GM23338 (cell line): ENCODE results near the gene INPPL1. TPM values are rescaled to one million over a fixed set of nuclear protein-coding genes. Genes with fewer than 3 reads are reported as not detected.

Source experiments
- ATAC-seq: fragments of 200-7000 bp; cut with Tn5 transposase; 3 replicates; pipeline ENCODE4 v1.9.1; 2020
- DNase-seq: peaks from one replicate; pipeline ENCODE4 v3.0.0-alpha.2; 2015; ENCODE audit warnings: low spot score
- H2AFZ ChIP-seq: fragments of 200-600 bp; sonication (generic); 2 replicates; pipeline ENCODE4 v1.8.0; 2016; ENCODE audit warnings: antibody characterized with exemption, mild to moderate bottlenecking, moderate library complexity
- H3F3A ChIP-seq: fragments of 200-600 bp; sonication (generic); replicated peaks from 2 replicates; pipeline ENCODE4 v1.8.0; 2017; ENCODE audit warnings: antibody characterized with exemption, mixed run types, low read depth
- H3K27ac ChIP-seq: fragments of 200-600 bp; sonication (generic); 2 replicates; pipeline ENCODE4 v1.6.1; 2016; ENCODE audit warnings: low read depth
- H3K27me3 ChIP-seq: fragments of 200-600 bp; sonication (generic); 2 replicates; pipeline ENCODE4 v1.8.0; 2016; ENCODE audit warnings: mild to moderate bottlenecking, mixed run types, moderate library complexity; ENCODE audit not compliant: insufficient read depth
- H3K36me3 ChIP-seq: fragments of 200-600 bp; sonication (generic); 2 replicates; pipeline ENCODE4 v1.8.0; 2016; ENCODE audit warnings: mild to moderate bottlenecking; ENCODE audit not compliant: insufficient read depth
- H3K4me1 ChIP-seq: fragments of 200-600 bp; sonication (generic); 2 replicates; pipeline ENCODE4 v1.8.0; 2016; ENCODE audit warnings: mild to moderate bottlenecking, moderate library complexity; ENCODE audit not compliant: insufficient read depth
- H3K4me2 ChIP-seq: fragments of 200-600 bp; sonication (generic); 2 replicates; pipeline ENCODE4 v1.7.1; 2017; ENCODE audit warnings: mixed run types
- H3K4me3 ChIP-seq: fragments of 200-600 bp; sonication (generic); 2 replicates; pipeline ENCODE4 v1.6.1; 2016; ENCODE audit warnings: mixed run types
- H3K79me2 ChIP-seq: fragments of 200-600 bp; sonication (generic); replicated peaks from 2 replicates; pipeline ENCODE4 v1.8.0; 2017; ENCODE audit warnings: mild to moderate bottlenecking; ENCODE audit not compliant: insufficient read depth
- H3K9me2 ChIP-seq: fragments of 200-600 bp; sonication (generic); 2 replicates; pipeline ENCODE4 v1.8.0; 2017; ENCODE audit not compliant: insufficient read depth
- H4K20me1 ChIP-seq: fragments of 200-600 bp; sonication (generic); replicated peaks from 2 replicates; pipeline ENCODE4 v1.8.0; 2017; ENCODE audit warnings: mild to moderate bottlenecking; ENCODE audit not compliant: insufficient read depth
- H3K27ac Mint-ChIP-seq: 2 replicates; pipeline ENCODE4 v1.8.0; 2020; ENCODE audit warnings: inconsistent platforms, mild to moderate bottlenecking, moderate library complexity, mixed read lengths
- H3K27me3 Mint-ChIP-seq: 3 replicates; pipeline ENCODE4 v1.8.0; 2022; ENCODE audit warnings: low read depth, mild to moderate bottlenecking, moderate library complexity, mixed read lengths, inconsistent platforms; ENCODE audit not compliant: insufficient read depth, poor library complexity
- H3K36me3 Mint-ChIP-seq: 3 replicates; pipeline ENCODE4 v1.8.0; 2021; ENCODE audit warnings: low read depth, mild to moderate bottlenecking, inconsistent platforms, moderate library complexity, mixed read lengths
- H3K4me1 Mint-ChIP-seq: 3 replicates; pipeline ENCODE4 v1.8.0; 2020; ENCODE audit warnings: mild to moderate bottlenecking, inconsistent platforms, mixed read lengths
- H3K4me3 Mint-ChIP-seq: 3 replicates; pipeline ENCODE4 v1.8.0; 2021; ENCODE audit warnings: moderate library complexity, mild to moderate bottlenecking, inconsistent platforms, mixed read lengths
- H3K9me3 Mint-ChIP-seq: 3 replicates; pipeline ENCODE4 v1.8.0; 2020; ENCODE audit warnings: moderate library complexity, mild to moderate bottlenecking, inconsistent platforms, mixed read lengths
- CTCF ChIP-seq, 2 experiments: fragments of 200-600 bp in 1 of 2; sonication (generic) in 1 of 2; conservative IDR thresholded peaks; 2 replicates each; pipeline versions ENCODE4 v1.5.1 to v1.6.1; 2016 to 2017; ENCODE audit warnings: antibody characterized with exemption in 2 of 2, low read depth in 2 of 2, mild to moderate bottlenecking in 2 of 2, moderate library complexity in 1 of 2
- JUNB ChIP-seq: IDR thresholded peaks from one replicate; pipeline ENCODE4 v1.6.1; 2016; ENCODE audit warnings: antibody characterized with exemption; ENCODE audit not compliant: unreplicated experiment
- STAT1 ChIP-seq: IDR thresholded peaks from one replicate; pipeline ENCODE4 v1.6.1; 2016; ENCODE audit warnings: antibody characterized with exemption; ENCODE audit not compliant: unreplicated experiment
- ZNF114 ChIP-seq: fragments of 250-450 bp; sonication (Bioruptor Pico); IDR thresholded peaks from 2 replicates; pipeline ENCODE4 v1.5.0; 2020; ENCODE audit warnings: mild to moderate bottlenecking, moderate library complexity
- ZNF331 ChIP-seq: fragments of 250-450 bp; sonication (Bioruptor Pico); IDR thresholded peaks from 2 replicates; pipeline ENCODE4 v1.5.0; 2020; ENCODE audit warnings: low read depth, mild to moderate bottlenecking, moderate library complexity
- ZNF462 ChIP-seq: fragments of 250-450 bp; sonication (Bioruptor Pico); IDR thresholded peaks from 2 replicates; pipeline ENCODE4 v1.5.0; 2020; ENCODE audit warnings: mild to moderate bottlenecking, moderate library complexity
- polyA plus RNA-seq: library from polyadenylated mRNA; unstranded; fragments of >200 nt; fragmentation: Nextera tagmentation; extraction: Ambion mirVana; gene quantifications from 2 replicates; pipeline ENCODE4 v1.2.1, GENCODE V29; 2016
- total RNA-seq: library from RNA; depleted of rRNA; stranded (reverse); fragments of >200 nt; shearing (Covaris generic); gene quantifications from 2 replicates; pipeline ENCODE4 v1.2.3, GENCODE V29; 2014
- TF ChIP-seq, protein P1 (sequence below): IDR thresholded peaks from one replicate; pipeline ENCODE4 v1.6.1; 2018; ENCODE audit warnings: antibody characterized with exemption; ENCODE audit not compliant: unreplicated experiment

Gene INPPL1
- total and polyA plus RNA-seq, 2 experiments from 2014 or later: 21.5 to 54.7 TPM

DNA sequence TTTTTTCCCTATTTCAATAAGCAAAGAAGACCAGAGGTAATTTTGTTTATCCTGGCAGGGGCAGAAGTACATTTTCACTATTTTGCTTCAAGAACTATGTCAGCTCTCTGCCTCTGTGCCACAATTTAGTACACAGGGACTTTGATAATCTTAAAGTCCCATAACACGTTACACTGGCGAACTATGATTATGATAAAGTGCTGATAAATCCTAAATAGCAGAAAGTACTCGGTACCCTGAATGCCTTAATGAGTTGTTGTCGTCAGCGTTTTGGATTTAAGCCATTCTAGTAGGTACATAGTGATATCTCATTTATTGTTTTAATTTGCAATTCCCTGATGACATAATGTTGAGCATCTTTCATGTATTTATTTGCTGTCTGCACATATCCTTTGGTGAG, 36.0 kb downstream of the INPPL1 start (continued):
- TF ChIP-seq ZNF462 (CRISPR knock-in tag) (no peak), STAT1 (no peak)

GRCh38 chr11:72263361-72263760, 38.8 kb downstream of the INPPL1 start:
- no peaks in the 10 kb centered on the region for H3K9me3 Mint-ChIP-seq
- H3K79me2 ChIP-seq: no peaks in the 10 kb centered on the region
- H3F3A ChIP-seq: no peaks in the 10 kb centered on the region
- H2AFZ ChIP-seq: no peak overlapping the region
- peaks cover 9% of the 10 kb centered on the region; the same call in 2 of the 3 replicates for H3K4me1 Mint-ChIP-seq
- H4K20me1 ChIP-seq: no peaks in the 10 kb centered on the region
- ATAC-seq (no peak), DNase-seq (no peak)
- H3K4me3 ChIP-seq: no peak overlapping the region
- H3K36me3 ChIP-seq: no peaks in the 10 kb centered on the region
- H3K4me3 Mint-ChIP-seq: no peak overlapping the region
- no peaks in the 10 kb centered on the region for H3K27me3 ChIP-seq
- H3K9me2 ChIP-seq: no peaks in the 10 kb centered on the region
- H3K4me2 ChIP-seq: no peak overlapping the region
- no peaks in the 10 kb centered on the region for H3K27me3 Mint-ChIP-seq
- H3K27ac Mint-ChIP-seq: no peak overlapping the region
- no peak overlapping the region for H3K27ac ChIP-seq
- no peaks in the 10 kb centered on the region for H3K36me3 Mint-ChIP-seq
- peaks cover 7% of the 10 kb centered on the region; the same call in 1 of the 2 replicates for H3K4me1 ChIP-seq
- TF ChIP-seq ZNF331: no peak
- TF ChIP-seq CTCF (conservative IDR thresholded peaks at IDR 0.05; ENCODE audit: low read depth in 2 of 2): no peak
- no peak for TF ChIP-seq STAT1
- no peak for TF ChIP-seq ZNF114 (CRISPR knock-in tag)
- TF ChIP-seq JUNB: no peak
- TF ChIP-seq, protein P1, sequence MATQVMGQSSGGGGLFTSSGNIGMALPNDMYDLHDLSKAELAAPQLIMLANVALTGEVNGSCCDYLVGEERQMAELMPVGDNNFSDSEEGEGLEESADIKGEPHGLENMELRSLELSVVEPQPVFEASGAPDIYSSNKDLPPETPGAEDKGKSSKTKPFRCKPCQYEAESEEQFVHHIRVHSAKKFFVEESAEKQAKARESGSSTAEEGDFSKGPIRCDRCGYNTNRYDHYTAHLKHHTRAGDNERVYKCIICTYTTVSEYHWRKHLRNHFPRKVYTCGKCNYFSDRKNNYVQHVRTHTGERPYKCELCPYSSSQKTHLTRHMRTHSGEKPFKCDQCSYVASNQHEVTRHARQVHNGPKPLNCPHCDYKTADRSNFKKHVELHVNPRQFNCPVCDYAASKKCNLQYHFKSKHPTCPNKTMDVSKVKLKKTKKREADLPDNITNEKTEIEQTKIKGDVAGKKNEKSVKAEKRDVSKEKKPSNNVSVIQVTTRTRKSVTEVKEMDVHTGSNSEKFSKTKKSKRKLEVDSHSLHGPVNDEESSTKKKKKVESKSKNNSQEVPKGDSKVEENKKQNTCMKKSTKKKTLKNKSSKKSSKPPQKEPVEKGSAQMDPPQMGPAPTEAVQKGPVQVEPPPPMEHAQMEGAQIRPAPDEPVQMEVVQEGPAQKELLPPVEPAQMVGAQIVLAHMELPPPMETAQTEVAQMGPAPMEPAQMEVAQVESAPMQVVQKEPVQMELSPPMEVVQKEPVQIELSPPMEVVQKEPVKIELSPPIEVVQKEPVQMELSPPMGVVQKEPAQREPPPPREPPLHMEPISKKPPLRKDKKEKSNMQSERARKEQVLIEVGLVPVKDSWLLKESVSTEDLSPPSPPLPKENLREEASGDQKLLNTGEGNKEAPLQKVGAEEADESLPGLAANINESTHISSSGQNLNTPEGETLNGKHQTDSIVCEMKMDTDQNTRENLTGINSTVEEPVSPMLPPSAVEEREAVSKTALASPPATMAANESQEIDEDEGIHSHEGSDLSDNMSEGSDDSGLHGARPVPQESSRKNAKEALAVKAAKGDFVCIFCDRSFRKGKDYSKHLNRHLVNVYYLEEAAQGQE: no peak
